ENCODE results near the gene PCYT2. TPM values are rescaled to one million over a fixed set of nuclear protein-coding genes. Genes with fewer than 3 reads are reported as not detected.

The PCYT2 gene
- total RNA-seq, 1 experiment from 2014 or later: 55.4 TPM

DNA sequence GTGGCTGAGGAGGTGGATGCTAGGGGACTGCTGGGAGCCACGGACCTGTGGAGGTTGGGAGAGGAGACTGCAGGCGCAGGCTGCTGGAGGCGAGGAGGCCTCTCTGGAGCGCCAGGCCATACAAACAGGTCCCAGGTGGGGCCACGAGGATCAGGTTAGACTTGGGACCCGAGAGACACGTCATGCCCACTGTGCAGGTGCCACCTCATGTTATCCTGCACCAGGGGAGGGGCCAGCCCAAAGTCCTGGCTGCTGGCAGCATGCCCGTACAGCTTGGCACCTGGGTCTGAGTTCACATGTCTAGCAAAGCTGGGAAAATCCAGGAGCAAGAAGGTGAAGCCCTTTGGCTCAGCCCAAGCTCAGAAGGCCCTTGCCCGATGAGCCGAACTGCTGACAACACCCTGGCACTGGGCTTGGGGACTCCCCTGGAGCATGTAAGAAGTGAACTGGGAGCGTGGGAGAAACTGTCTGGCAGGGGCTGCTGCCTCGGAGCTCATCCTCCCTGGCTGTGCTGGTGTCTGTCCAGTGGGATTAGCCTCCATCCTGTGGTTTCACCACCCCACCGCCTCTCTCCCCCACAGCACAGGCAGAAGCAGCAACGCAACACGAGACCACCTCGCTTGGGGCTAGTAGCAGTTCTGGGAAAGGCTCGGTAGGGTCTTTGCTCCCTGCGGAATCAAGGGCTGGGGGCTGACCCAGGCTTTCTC, 45.3 kb downstream of the PCYT2 start:
- peaks cover 26% of the 10 kb centered on the region for H3K4me1 ChIP-seq (ENCODE audit: insufficient read depth, low read length, poor library complexity, severe bottlenecking)
- H3K9me3 ChIP-seq (ENCODE audit: low read depth, low read length, poor library complexity, severe bottlenecking): no peaks in the 10 kb centered on the region
- TF ChIP-seq, protein P1, sequence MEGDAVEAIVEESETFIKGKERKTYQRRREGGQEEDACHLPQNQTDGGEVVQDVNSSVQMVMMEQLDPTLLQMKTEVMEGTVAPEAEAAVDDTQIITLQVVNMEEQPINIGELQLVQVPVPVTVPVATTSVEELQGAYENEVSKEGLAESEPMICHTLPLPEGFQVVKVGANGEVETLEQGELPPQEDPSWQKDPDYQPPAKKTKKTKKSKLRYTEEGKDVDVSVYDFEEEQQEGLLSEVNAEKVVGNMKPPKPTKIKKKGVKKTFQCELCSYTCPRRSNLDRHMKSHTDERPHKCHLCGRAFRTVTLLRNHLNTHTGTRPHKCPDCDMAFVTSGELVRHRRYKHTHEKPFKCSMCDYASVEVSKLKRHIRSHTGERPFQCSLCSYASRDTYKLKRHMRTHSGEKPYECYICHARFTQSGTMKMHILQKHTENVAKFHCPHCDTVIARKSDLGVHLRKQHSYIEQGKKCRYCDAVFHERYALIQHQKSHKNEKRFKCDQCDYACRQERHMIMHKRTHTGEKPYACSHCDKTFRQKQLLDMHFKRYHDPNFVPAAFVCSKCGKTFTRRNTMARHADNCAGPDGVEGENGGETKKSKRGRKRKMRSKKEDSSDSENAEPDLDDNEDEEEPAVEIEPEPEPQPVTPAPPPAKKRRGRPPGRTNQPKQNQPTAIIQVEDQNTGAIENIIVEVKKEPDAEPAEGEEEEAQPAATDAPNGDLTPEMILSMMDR (conservative IDR thresholded peaks at IDR 0.05; ENCODE audit: low read depth, low read length): no peak
- no peak for TF ChIP-seq EZH2 (IDR thresholded peaks at IDR 0.05; ENCODE audit: borderline replicate concordance, low read depth, low read length, poor library complexity, severe bottlenecking)
- peak overlapping the region; percentile 42 for H3K27ac ChIP-seq (ENCODE audit: low read depth, low read length, poor library complexity, severe bottlenecking)
- intact Hi-C loops (cut with micrococcal nuclease; ENCODE audit: unreplicated experiment): no loop called here
- H3K4me3 ChIP-seq (ENCODE audit: low read depth, low read length, poor library complexity, severe bottlenecking): no peak overlapping the region
- no peak for DNase-seq (ENCODE audit: low spot score)
- ChIA-PET CTCF (no interaction called here), POLR2A (ENCODE audit: low non-redundant PET) (interaction anchor here (0.5 to 0.6 kb wide), 2 partner anchors 185 to 464 kb away, joined by 3 to 4 read pairs; no protein-coding TSS in a partner anchor)
- H3K36me3 ChIP-seq (ENCODE audit: insufficient read depth, low read length, poor library complexity, severe bottlenecking): peaks cover 47% of the 10 kb centered on the region
- H3K27me3 ChIP-seq (replicated peaks; ENCODE audit: insufficient read depth, low read depth, low read length, poor library complexity): no peaks in the 10 kb centered on the region
- BruUV-seq (replicated peaks): no TSS peak

DNA sequence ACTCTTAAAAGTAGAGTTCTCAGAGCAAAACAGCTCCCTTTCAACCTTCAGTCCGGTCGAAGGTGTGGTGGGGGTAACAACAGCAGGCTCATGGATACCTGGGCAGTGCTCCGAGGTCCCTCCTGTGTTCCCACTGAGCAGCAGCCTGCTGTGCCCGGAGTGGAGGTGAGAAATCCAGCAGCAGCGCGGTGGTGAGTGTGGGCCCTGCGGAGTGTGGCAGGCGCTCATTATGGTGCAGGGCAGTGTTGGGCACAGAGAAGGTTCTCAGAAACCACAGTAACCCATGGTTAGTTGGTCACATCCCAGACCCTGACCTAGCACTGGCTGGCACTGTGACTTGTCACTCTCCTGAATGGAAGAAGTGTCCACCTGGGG, 45.9 kb downstream of the PCYT2 start:
- H3K27me3 ChIP-seq (replicated peaks; ENCODE audit: insufficient read depth, low read depth, low read length, poor library complexity): no peaks in the 10 kb centered on the region
- ChIA-PET POLR2A (ENCODE audit: low non-redundant PET) (interaction anchor here (0.5 to 0.6 kb wide), 2 partner anchors 186 to 464 kb away, joined by 3 to 4 read pairs; no protein-coding TSS in a partner anchor), CTCF (no interaction called here)
- H3K27ac ChIP-seq (ENCODE audit: low read depth, low read length, poor library complexity, severe bottlenecking): peak overlapping the region; percentile 42
- H3K36me3 ChIP-seq (ENCODE audit: insufficient read depth, low read length, poor library complexity, severe bottlenecking): peaks cover 47% of the 10 kb centered on the region
- no TSS peak for BruUV-seq (replicated peaks)
- no peak for TF ChIP-seq EZH2 (IDR thresholded peaks at IDR 0.05; ENCODE audit: borderline replicate concordance, low read depth, low read length, poor library complexity, severe bottlenecking)
- TF ChIP-seq, protein P1 (conservative IDR thresholded peaks at IDR 0.05; ENCODE audit: low read depth, low read length): no peak
- H3K4me3 ChIP-seq (ENCODE audit: low read depth, low read length, poor library complexity, severe bottlenecking): no peak overlapping the region
- no peaks in the 10 kb centered on the region for H3K9me3 ChIP-seq (ENCODE audit: low read depth, low read length, poor library complexity, severe bottlenecking)
- intact Hi-C loops (cut with micrococcal nuclease; ENCODE audit: unreplicated experiment): no loop called here
- H3K4me1 ChIP-seq (ENCODE audit: insufficient read depth, low read length, poor library complexity, severe bottlenecking): peaks cover 26% of the 10 kb centered on the region
- no peak for DNase-seq (ENCODE audit: low spot score)

DNA sequence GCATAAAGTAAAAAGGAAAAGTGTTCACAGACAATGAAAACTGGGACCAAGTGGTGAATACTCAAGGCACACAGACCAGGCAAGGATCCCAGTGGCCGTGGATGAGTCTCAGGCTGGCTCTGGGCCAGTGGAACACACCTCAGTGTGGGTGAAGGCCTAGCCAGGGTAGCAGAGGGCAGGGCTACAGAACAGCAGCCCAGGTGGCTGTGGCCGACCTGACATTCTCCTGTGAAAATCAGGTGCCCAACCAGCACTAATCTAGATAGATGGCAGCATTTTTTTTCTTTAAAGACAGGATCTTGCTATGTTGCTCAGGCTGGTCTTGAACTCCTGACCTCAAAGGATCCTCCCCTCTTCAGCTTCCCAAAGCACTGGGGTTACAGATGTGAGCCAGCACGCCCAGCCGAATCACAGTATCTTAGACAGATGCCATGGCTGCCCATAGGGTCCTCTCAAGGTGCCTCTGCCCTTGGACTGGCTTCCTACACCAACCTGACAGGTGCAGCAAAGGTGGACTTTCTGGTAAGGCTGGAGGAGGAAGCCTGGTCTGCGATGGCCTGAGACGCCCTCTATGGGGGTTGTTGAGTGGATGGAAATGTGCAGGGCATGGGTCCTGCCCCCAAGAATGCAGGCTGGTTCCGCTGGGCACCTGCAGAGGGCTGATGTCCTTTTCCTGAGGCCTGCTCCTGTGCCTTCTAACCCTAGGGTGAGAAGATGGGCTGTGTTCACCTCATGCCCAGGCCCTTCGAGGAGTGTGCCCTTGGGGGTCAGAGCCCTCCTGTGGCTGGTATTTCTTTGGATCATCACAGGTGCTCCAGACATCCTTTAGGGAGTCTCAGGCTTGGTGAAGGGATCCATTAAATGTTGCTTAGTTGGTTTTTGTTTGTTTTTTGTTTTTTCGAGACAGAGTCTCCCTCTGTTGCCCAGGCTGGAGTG, 47.1 kb downstream of the PCYT2 start:
- H3K27me3 ChIP-seq (replicated peaks; ENCODE audit: insufficient read depth, low read depth, low read length, poor library complexity): no peaks in the 10 kb centered on the region
- no TSS peak for BruUV-seq (replicated peaks)
- H3K36me3 ChIP-seq (ENCODE audit: insufficient read depth, low read length, poor library complexity, severe bottlenecking): peaks cover 41% of the 10 kb centered on the region
- H3K27ac ChIP-seq (ENCODE audit: low read depth, low read length, poor library complexity, severe bottlenecking): no peak overlapping the region
- peaks cover 20% of the 10 kb centered on the region for H3K4me1 ChIP-seq (ENCODE audit: insufficient read depth, low read length, poor library complexity, severe bottlenecking)
- intact Hi-C loops (cut with micrococcal nuclease; ENCODE audit: unreplicated experiment): no loop called here
- no peak overlapping the region for H3K4me3 ChIP-seq (ENCODE audit: low read depth, low read length, poor library complexity, severe bottlenecking)
- POLR2A ChIA-PET (ENCODE audit: low non-redundant PET): no interaction called here
- no peak for DNase-seq (ENCODE audit: low spot score)
- no peaks in the 10 kb centered on the region for H3K9me3 ChIP-seq (ENCODE audit: low read depth, low read length, poor library complexity, severe bottlenecking)
- CTCF ChIA-PET: no interaction called here
- no peak for TF ChIP-seq EZH2 (IDR thresholded peaks at IDR 0.05; ENCODE audit: borderline replicate concordance, low read depth, low read length, poor library complexity, severe bottlenecking)
- TF ChIP-seq, protein P1 (conservative IDR thresholded peaks at IDR 0.05; ENCODE audit: low read depth, low read length): no peak
